Hematopoietic multipotent progenitor cell treated with erythropoietin and hydrocortisone succinate and interleukin-3 and kit ligand, for 15 days (in vitro differentiated cells): ENCODE results near the gene MTMR12.
A peak's percentile ranks its signal among the peaks of the same experiment; 100 is the strongest.
"Not testable (repeated sequence)": the region's sequence is repeated elsewhere in the genome, so short reads cannot be mapped to it uniquely, and the experiment has no call there.

Experiments used
- DNase-seq: peaks from one replicate; pipeline ENCODE4 v3.0.0-alpha.2; 2015; ENCODE audit warnings: low spot score

MTMR12 gene

GRCh38 chr5:32298059-32298415, 14.7 kb downstream of the MTMR12 start:
- DNase-seq, result no peak

- peak; percentile 35 for DNase-seq
Measured at GRCh38 chr5:32297181-32298058, 15.3 kb downstream of the MTMR12 start.

- DNase-seq, result not testable (repeated sequence)
Measured at GRCh38 chr5:32295966-32296772, 16.6 kb downstream of the MTMR12 start.

GRCh38 chr5:32291591-32291990, 21.1 kb downstream of the MTMR12 start:
- no peak for DNase-seq

- no peak for DNase-seq
Measured at GRCh38 chr5:32290922-32291321, 21.8 kb downstream of the MTMR12 start.

- DNase-seq, result not testable (repeated sequence)
Measured at GRCh38 chr5:32290501-32290900, 22.2 kb downstream of the MTMR12 start.

GRCh38 chr5:32289986-32290385, 22.8 kb downstream of the MTMR12 start:
- not testable (repeated sequence) for DNase-seq

GRCh38 chr5:32288135-32288534, 24.6 kb downstream of the MTMR12 start:
- peak; percentile 32 for DNase-seq

- DNase-seq, result peak; percentile 37
Measured at GRCh38 chr5:32287525-32287924, 25.2 kb downstream of the MTMR12 start.

GRCh38 chr5:32285510-32286138, 27.1 kb downstream of the MTMR12 start:
- peak; percentile 71 for DNase-seq

- DNase-seq, result no peak
Measured at GRCh38 chr5:32283539-32284377, 29.0 kb downstream of the MTMR12 start.

GRCh38 chr5:32283061-32283460, 29.7 kb downstream of the MTMR12 start:
- no peak for DNase-seq

- DNase-seq, result no peak
Measured at GRCh38 chr5:32282633-32283032, 30.1 kb downstream of the MTMR12 start.

- DNase-seq, result not testable (repeated sequence)
Measured at GRCh38 chr5:32281378-32282133, 31.2 kb downstream of the MTMR12 start.

- no peak for DNase-seq
Measured at GRCh38 chr5:32280656-32281081, 32.1 kb downstream of the MTMR12 start.

GRCh38 chr5:32279786-32280185, 33.0 kb downstream of the MTMR12 start:
- no peak for DNase-seq

GRCh38 chr5:32279223-32279622, 33.5 kb downstream of the MTMR12 start:
- no peak for DNase-seq

GRCh38 chr5:32278406-32278805, 34.3 kb downstream of the MTMR12 start:
- DNase-seq, result peak; percentile 62

- DNase-seq, result no peak
Measured at GRCh38 chr5:32277798-32278197, 34.9 kb downstream of the MTMR12 start.

GRCh38 chr5:32276173-32276853, 36.4 kb downstream of the MTMR12 start:
- DNase-seq, result no peak
